Endothelial cell of umbilical vein (primary cell): ENCODE results near the gene CAMTA1. TPM values are rescaled to one million over a fixed set of nuclear protein-coding genes. Genes with fewer than 3 reads are reported as not detected.

Experiments
- BruUV-seq: library from RNA; stranded (reverse); fragments of 400-500 nt; replicated peaks from 2 replicates; lab custom pipeline; 2021; lab: Mats Ljungman, UMichigan
- CTCF ChIA-PET: fragments of 300-600, 350-600 bp; sonication (Branson Sonifier 250); formaldehyde crosslinking; loops from one replicate; lab custom pipeline; 2021; ENCODE audit warnings: antibody characterized with exemption, inconsistent platforms; lab: Charles Lee
- POLR2A ChIA-PET: fragments of 300-600, 350-600 bp; sonication (Branson Sonifier 250); formaldehyde crosslinking; loops from one replicate; lab custom pipeline; 2021; ENCODE audit warnings: antibody characterized with exemption, inconsistent platforms; lab: Charles Lee
- DNase-seq: peaks from one replicate; pipeline ENCODE4 v3.0.0-alpha.2; 2011; ENCODE audit warnings: low read depth, low spot score
- FAIRE-seq: peaks from 2 replicates; lab custom pipeline; 2011; peaks lifted over from hg19 to GRCh38; lab: Jason Lieb, UNC
- H2AFZ ChIP-seq: 2 replicates; pipeline ENCODE4 v1.6.0; 2012; ENCODE audit warnings: low read depth, low read length, control low read depth, inconsistent platforms
- H3K27ac ChIP-seq: 2 replicates; pipeline ENCODE4 v1.5.1; 2011; ENCODE audit warnings: low read depth, mild to moderate bottlenecking, control low read depth, low read length, moderate library complexity; ENCODE audit not compliant: insufficient read depth
- H3K27me3 ChIP-seq, 2 experiments: 2 replicates each; pipeline versions ENCODE4 v1.6.0 to v1.6.1; 2011; ENCODE audit warnings: low read length in 2 of 2, mixed read lengths in 1 of 2; ENCODE audit not compliant: control insufficient read depth in 2 of 2, insufficient read depth in 2 of 2
- H3K36me3 ChIP-seq, 2 experiments: 2 replicates in 1 of 2; 3 replicates in 1 of 2; pipeline ENCODE4 v1.5.1; 2011; ENCODE audit warnings: low read length in 2 of 2, mild to moderate bottlenecking in 1 of 2, moderate library complexity in 1 of 2; ENCODE audit not compliant: control insufficient read depth in 2 of 2, insufficient read depth in 2 of 2; ENCODE audit errors: extremely low read depth in 1 of 2
- H3K4me1 ChIP-seq: 3 replicates; pipeline ENCODE4 v1.5.1; 2011; ENCODE audit warnings: mild to moderate bottlenecking, low read length; ENCODE audit not compliant: control insufficient read depth, insufficient read depth; ENCODE audit errors: extremely low read depth
- H3K4me2 ChIP-seq: 2 replicates; pipeline ENCODE4 v1.6.1; 2011; ENCODE audit warnings: low read length, control low read depth, mixed read lengths; ENCODE audit not compliant: insufficient read depth
- H3K4me3 ChIP-seq, 3 experiments: fragments of 200-600 bp in 1 of 3; sonication (generic), shearing (Covaris generic) in 1 of 3; replicated peaks in 1 of 3; 2 replicates each; pipeline ENCODE4 v1.5.1; 2011 to 2016; ENCODE audit warnings: control low read depth in 3 of 3, low read length in 3 of 3, mild to moderate bottlenecking in 2 of 3, inconsistent platforms in 1 of 3, low read depth in 1 of 3, moderate library complexity in 1 of 3; ENCODE audit not compliant: insufficient read depth in 1 of 3
- H3K79me2 ChIP-seq: 2 replicates; pipeline ENCODE4 v1.6.0; 2012; ENCODE audit warnings: low read length, inconsistent platforms; ENCODE audit not compliant: control insufficient read depth, insufficient read depth
- H3K9ac ChIP-seq: replicated peaks from 2 replicates; pipeline ENCODE3; 2011; ENCODE audit warnings: low read length, control low read depth; ENCODE audit not compliant: insufficient read depth; ENCODE audit errors: extremely low read depth
- H3K9me1 ChIP-seq: replicated peaks from 3 replicates; pipeline ENCODE4 v1.6.0; 2011; ENCODE audit warnings: mild to moderate bottlenecking, low read length; ENCODE audit not compliant: control insufficient read depth, insufficient read depth; ENCODE audit errors: extremely low read depth
- H3K9me3 ChIP-seq: replicated peaks from 2 replicates; pipeline ENCODE4 v1.5.1; 2012; ENCODE audit warnings: low read length, inconsistent platforms; ENCODE audit not compliant: control insufficient read depth, insufficient read depth
- H4K20me1 ChIP-seq: replicated peaks from 2 replicates; pipeline ENCODE3; 2011; ENCODE audit warnings: mild to moderate bottlenecking, low read length; ENCODE audit not compliant: control insufficient read depth, insufficient read depth; ENCODE audit errors: extremely low read depth
- CTCF ChIP-seq, 2 donors: IDR thresholded peaks; 1 replicate in 1 of 2; 2 replicates in 1 of 2; pipeline ENCODE4 v1.5.1; 2011; ENCODE audit warnings: low read length in 2 of 2, mild to moderate bottlenecking in 2 of 2, moderate library complexity in 2 of 2, control low read depth in 1 of 2, inconsistent platforms in 1 of 2, low read depth in 1 of 2; ENCODE audit not compliant: insufficient read depth in 1 of 2; ENCODE audit errors: extremely low read depth in 1 of 2
- EZH2 ChIP-seq: IDR thresholded peaks from 2 replicates; pipeline ENCODE4 v1.6.1; 2012; ENCODE audit warnings: borderline replicate concordance, low read depth, mild to moderate bottlenecking, moderate library complexity, low read length, inconsistent platforms; ENCODE audit not compliant: severe bottlenecking
- FOS ChIP-seq: IDR thresholded peaks from 2 replicates; pipeline ENCODE4 v1.6.1; 2011; ENCODE audit warnings: mild to moderate bottlenecking, low read length, moderate library complexity, borderline replicate concordance; ENCODE audit not compliant: insufficient read depth
- GATA2 ChIP-seq: IDR thresholded peaks from 2 replicates; pipeline ENCODE4 v1.7.0; 2011; ENCODE audit warnings: low read depth, mild to moderate bottlenecking, moderate library complexity, mixed read lengths, low read length; ENCODE audit not compliant: insufficient read length, insufficient read depth
- JUN ChIP-seq: IDR thresholded peaks from 2 replicates; pipeline ENCODE4 v1.6.1; 2011; ENCODE audit warnings: borderline replicate concordance, low read depth; ENCODE audit not compliant: insufficient read length, insufficient read depth
- MAX ChIP-seq: IDR thresholded peaks from 2 replicates; pipeline ENCODE4 v1.6.1; 2011; ENCODE audit not compliant: insufficient read depth, insufficient read length
- MYC ChIP-seq: IDR thresholded peaks from one replicate; pipeline ENCODE4 v1.6.1; 2011; ENCODE audit warnings: mild to moderate bottlenecking, low read depth, low read length
- POLR2A ChIP-seq: IDR thresholded peaks from 2 replicates; pipeline ENCODE4 v1.6.1; 2012; ENCODE audit warnings: low read depth, mild to moderate bottlenecking, control low read depth, low read length
- POLR2AphosphoS5 ChIP-seq: IDR thresholded peaks from 2 replicates; pipeline ENCODE4 v1.6.1; 2012; ENCODE audit warnings: low read depth, mild to moderate bottlenecking, control low read depth, low read length, moderate library complexity; ENCODE audit not compliant: insufficient read depth
- dilution Hi-C: fragments of 300-500 bp; cut with MboI; formaldehyde crosslinking; loops from one replicate; pipeline ENCODE4 v1.15.0; 2019; ENCODE audit warnings: low sequenced_read_pairs; ENCODE audit not compliant: extremely low pct_ligation_motif_present
- intact Hi-C: fragments of 100-400 bp; cut with micrococcal nuclease; formaldehyde crosslinking; loops from one replicate; pipeline ENCODE4 v1.10.0; 2022
- polyA plus RNA-seq, 4 experiments: library from polyadenylated mRNA; depleted of rRNA in 3 of 4; stranded (reverse) in 3 of 4; unstranded in 1 of 4; fragments of >200 nt; gene quantifications; 2 replicates each; pipeline versions ENCODE4 v1.2.1 to v1.2.3, GENCODE V29; 2011 to 2012; ENCODE audit warnings: missing spikeins in 1 of 4
- total RNA-seq: library from RNA; stranded (reverse); gene quantifications from 2 replicates; pipeline ENCODE4 v1.2.3, GENCODE V29; 2021

CAMTA1 gene
- total and polyA plus RNA-seq, 2 donors (not counting 3 experiments of a cell fraction or from before 2014, with no cell fraction given) = 50.8 to 92.7 TPM

GRCh38 chr1:7303554-7304317 is 518.5 kb downstream of the CAMTA1 start:
- H2AFZ ChIP-seq = no peak overlapping the region
- H4K20me1 ChIP-seq = no peaks in the 10 kb centered on the region
- dilution Hi-C loops (no loop called here), intact Hi-C loops (no loop called here)
- no peaks in the 10 kb centered on the region for H3K27me3 ChIP-seq
- H3K9ac ChIP-seq = no peak overlapping the region
- no peak for FAIRE-seq
- ChIA-PET CTCF (interaction anchor here (0.6 to 1.4 kb wide), 5 partner anchors 9 to 234 kb away, joined by 3 to 4 read pairs (median 3); no protein-coding TSS in a partner anchor), POLR2A (no interaction called here)
- no peak for DNase-seq
- H3K79me2 ChIP-seq = no peaks in the 10 kb centered on the region
- peaks cover 14% of the 10 kb centered on the region for H3K4me1 ChIP-seq
- H3K9me1 ChIP-seq = no peaks in the 10 kb centered on the region
- H3K4me2 ChIP-seq = no peak overlapping the region
- no peak overlapping the region for H3K27ac ChIP-seq
- no TSS peak for BruUV-seq
- H3K36me3 ChIP-seq = no peaks in the 10 kb centered on the region
- H3K4me3 ChIP-seq = no peak overlapping the region
- H3K9me3 ChIP-seq = no peaks in the 10 kb centered on the region
- TF ChIP-seq MYC = no peak
- TF ChIP-seq GATA2 = no peak
- TF ChIP-seq JUN = no peak
- no peak for TF ChIP-seq POLR2A
- TF ChIP-seq MAX = no peak
- TF ChIP-seq POLR2AphosphoS5 = no peak

GRCh38 chr1:7313081-7313546 is 527.9 kb downstream of the CAMTA1 start:
- Histone ChIP-seq H3K27me3 (no peaks in the 10 kb centered on the region), H3K9me1 (no peaks in the 10 kb centered on the region), H3K9ac (no peak overlapping the region), H2AFZ (no peak overlapping the region), H3K4me1 (no peaks in the 10 kb centered on the region), H3K36me3 (no peaks in the 10 kb centered on the region), H3K4me3 (no peak overlapping the region), H4K20me1 (no peaks in the 10 kb centered on the region), H3K79me2 (no peaks in the 10 kb centered on the region), H3K9me3 (no peaks in the 10 kb centered on the region), H3K4me2 (no peak overlapping the region), H3K27ac (no peak overlapping the region)
- dilution Hi-C loops = no loop called here
- FAIRE-seq (no peak), DNase-seq (no peak)
- TF ChIP-seq MYC (no peak), POLR2A (no peak), POLR2AphosphoS5 (no peak), JUN (no peak), CTCF (IDR thresholded peaks at IDR 0.05; ENCODE audit: extremely low read depth in 1 of 2, insufficient read depth in 1 of 2, low read depth in 1 of 2, low read length in 2 of 2) (no peak), MAX (no peak), EZH2 (no peak), GATA2 (no peak), FOS (no peak)
- ChIA-PET CTCF (interaction anchor here (1.0 kb wide), 2 partner anchors 9 to 15 kb away, joined by 3 to 4 read pairs; no protein-coding TSS in a partner anchor), POLR2A (no interaction called here)
- BruUV-seq = no TSS peak
- intact Hi-C loops = no loop called here
